Endothelial cell of umbilical vein (primary cell): ENCODE data around the gene TLR4. TPM values are rescaled to one million over a fixed set of nuclear protein-coding genes. Genes with fewer than 3 reads are reported as not detected.

Source experiments
- BruUV-seq: library from RNA; stranded (reverse); fragments of 400-500 nt; replicated peaks from 2 replicates; lab custom pipeline; 2021; lab: Mats Ljungman, UMichigan
- CTCF ChIA-PET: fragments of 300-600, 350-600 bp; sonication (Branson Sonifier 250); formaldehyde crosslinking; loops from one replicate; lab custom pipeline; 2021; ENCODE audit warnings: antibody characterized with exemption, inconsistent platforms; lab: Charles Lee
- POLR2A ChIA-PET: fragments of 300-600, 350-600 bp; sonication (Branson Sonifier 250); formaldehyde crosslinking; loops from one replicate; lab custom pipeline; 2021; ENCODE audit warnings: antibody characterized with exemption, inconsistent platforms; lab: Charles Lee
- DNase-seq: peaks from one replicate; pipeline ENCODE4 v3.0.0-alpha.2; 2011; ENCODE audit warnings: low read depth, low spot score
- FAIRE-seq: peaks from 2 replicates; lab custom pipeline; 2011; peaks lifted over from hg19 to GRCh38; lab: Jason Lieb, UNC
- H2AFZ ChIP-seq: 2 replicates; pipeline ENCODE4 v1.6.0; 2012; ENCODE audit warnings: low read depth, low read length, control low read depth, inconsistent platforms
- H3K27ac ChIP-seq: 2 replicates; pipeline ENCODE4 v1.5.1; 2011; ENCODE audit warnings: low read depth, mild to moderate bottlenecking, control low read depth, low read length, moderate library complexity; ENCODE audit not compliant: insufficient read depth
- H3K27me3 ChIP-seq, 2 experiments: 2 replicates each; pipeline versions ENCODE4 v1.6.0 to v1.6.1; 2011; ENCODE audit warnings: low read length in 2 of 2, mixed read lengths in 1 of 2; ENCODE audit not compliant: control insufficient read depth in 2 of 2, insufficient read depth in 2 of 2
- H3K36me3 ChIP-seq, 2 experiments: 2 replicates in 1 of 2; 3 replicates in 1 of 2; pipeline ENCODE4 v1.5.1; 2011; ENCODE audit warnings: low read length in 2 of 2, mild to moderate bottlenecking in 1 of 2, moderate library complexity in 1 of 2; ENCODE audit not compliant: control insufficient read depth in 2 of 2, insufficient read depth in 2 of 2; ENCODE audit errors: extremely low read depth in 1 of 2
- H3K4me1 ChIP-seq: 3 replicates; pipeline ENCODE4 v1.5.1; 2011; ENCODE audit warnings: mild to moderate bottlenecking, low read length; ENCODE audit not compliant: control insufficient read depth, insufficient read depth; ENCODE audit errors: extremely low read depth
- H3K4me2 ChIP-seq: 2 replicates; pipeline ENCODE4 v1.6.1; 2011; ENCODE audit warnings: low read length, control low read depth, mixed read lengths; ENCODE audit not compliant: insufficient read depth
- H3K4me3 ChIP-seq, 3 experiments: fragments of 200-600 bp in 1 of 3; sonication (generic), shearing (Covaris generic) in 1 of 3; replicated peaks in 1 of 3; 2 replicates each; pipeline ENCODE4 v1.5.1; 2011 to 2016; ENCODE audit warnings: control low read depth in 3 of 3, low read length in 3 of 3, mild to moderate bottlenecking in 2 of 3, inconsistent platforms in 1 of 3, low read depth in 1 of 3, moderate library complexity in 1 of 3; ENCODE audit not compliant: insufficient read depth in 1 of 3
- H3K79me2 ChIP-seq: 2 replicates; pipeline ENCODE4 v1.6.0; 2012; ENCODE audit warnings: low read length, inconsistent platforms; ENCODE audit not compliant: control insufficient read depth, insufficient read depth
- H3K9ac ChIP-seq: replicated peaks from 2 replicates; pipeline ENCODE3; 2011; ENCODE audit warnings: low read length, control low read depth; ENCODE audit not compliant: insufficient read depth; ENCODE audit errors: extremely low read depth
- H3K9me1 ChIP-seq: replicated peaks from 3 replicates; pipeline ENCODE4 v1.6.0; 2011; ENCODE audit warnings: mild to moderate bottlenecking, low read length; ENCODE audit not compliant: control insufficient read depth, insufficient read depth; ENCODE audit errors: extremely low read depth
- H3K9me3 ChIP-seq: replicated peaks from 2 replicates; pipeline ENCODE4 v1.5.1; 2012; ENCODE audit warnings: low read length, inconsistent platforms; ENCODE audit not compliant: control insufficient read depth, insufficient read depth
- H4K20me1 ChIP-seq: replicated peaks from 2 replicates; pipeline ENCODE3; 2011; ENCODE audit warnings: mild to moderate bottlenecking, low read length; ENCODE audit not compliant: control insufficient read depth, insufficient read depth; ENCODE audit errors: extremely low read depth
- EZH2 ChIP-seq: IDR thresholded peaks from 2 replicates; pipeline ENCODE4 v1.6.1; 2012; ENCODE audit warnings: borderline replicate concordance, low read depth, mild to moderate bottlenecking, moderate library complexity, low read length, inconsistent platforms; ENCODE audit not compliant: severe bottlenecking
- FOS ChIP-seq: IDR thresholded peaks from 2 replicates; pipeline ENCODE4 v1.6.1; 2011; ENCODE audit warnings: mild to moderate bottlenecking, low read length, moderate library complexity, borderline replicate concordance; ENCODE audit not compliant: insufficient read depth
- GATA2 ChIP-seq: IDR thresholded peaks from 2 replicates; pipeline ENCODE4 v1.7.0; 2011; ENCODE audit warnings: low read depth, mild to moderate bottlenecking, moderate library complexity, mixed read lengths, low read length; ENCODE audit not compliant: insufficient read length, insufficient read depth
- JUN ChIP-seq: IDR thresholded peaks from 2 replicates; pipeline ENCODE4 v1.6.1; 2011; ENCODE audit warnings: borderline replicate concordance, low read depth; ENCODE audit not compliant: insufficient read length, insufficient read depth
- MYC ChIP-seq: IDR thresholded peaks from one replicate; pipeline ENCODE4 v1.6.1; 2011; ENCODE audit warnings: mild to moderate bottlenecking, low read depth, low read length
- POLR2A ChIP-seq: IDR thresholded peaks from 2 replicates; pipeline ENCODE4 v1.6.1; 2012; ENCODE audit warnings: low read depth, mild to moderate bottlenecking, control low read depth, low read length
- POLR2AphosphoS5 ChIP-seq: IDR thresholded peaks from 2 replicates; pipeline ENCODE4 v1.6.1; 2012; ENCODE audit warnings: low read depth, mild to moderate bottlenecking, control low read depth, low read length, moderate library complexity; ENCODE audit not compliant: insufficient read depth
- dilution Hi-C: fragments of 300-500 bp; cut with MboI; formaldehyde crosslinking; loops from one replicate; pipeline ENCODE4 v1.15.0; 2019; ENCODE audit warnings: low sequenced_read_pairs; ENCODE audit not compliant: extremely low pct_ligation_motif_present
- intact Hi-C: fragments of 100-400 bp; cut with micrococcal nuclease; formaldehyde crosslinking; loops from one replicate; pipeline ENCODE4 v1.10.0; 2022
- polyA plus RNA-seq, 4 experiments: library from polyadenylated mRNA; depleted of rRNA in 3 of 4; stranded (reverse) in 3 of 4; unstranded in 1 of 4; fragments of >200 nt; gene quantifications; 2 replicates each; pipeline versions ENCODE4 v1.2.1 to v1.2.3, GENCODE V29; 2011 to 2012; ENCODE audit warnings: missing spikeins in 1 of 4
- total RNA-seq: library from RNA; stranded (reverse); gene quantifications from 2 replicates; pipeline ENCODE4 v1.2.3, GENCODE V29; 2021

Gene TLR4
- total and polyA plus RNA-seq, 2 donors (not counting 3 experiments of a cell fraction or from before 2014, with no cell fraction given) = 18.2 to 38.6 TPM

DNA sequence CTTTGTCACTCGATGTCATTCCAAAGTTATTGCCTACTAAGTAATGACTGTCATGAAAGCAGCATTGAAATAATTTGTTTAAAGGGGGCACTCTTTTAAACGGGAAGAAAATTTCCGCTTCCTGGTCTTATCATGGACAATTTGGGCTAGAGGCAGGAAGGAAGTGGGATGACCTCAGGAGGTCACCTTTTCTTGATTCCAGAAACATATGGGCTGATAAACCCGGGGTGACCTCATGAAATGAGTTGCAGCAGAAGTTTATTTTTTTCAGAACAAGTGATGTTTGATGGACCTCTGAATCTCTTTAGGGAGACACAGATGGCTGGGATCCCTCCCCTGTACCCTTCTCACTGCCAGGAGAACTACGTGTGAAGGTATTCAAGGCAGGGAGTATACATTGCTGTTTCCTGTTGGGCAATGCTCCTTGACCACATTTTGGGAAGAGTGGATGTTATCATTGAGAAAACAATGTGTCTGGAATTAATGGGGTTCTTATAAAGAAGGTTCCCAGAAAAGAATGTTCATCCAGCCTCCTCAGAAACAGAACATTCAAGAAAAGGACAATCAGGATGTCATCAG lies 11.3 kb downstream of the TLR4 start:
- FAIRE-seq (no peak), DNase-seq (peak; percentile 27)
- no peak overlapping the region for H3K27ac ChIP-seq
- dilution Hi-C loops (no loop called here), intact Hi-C loops (loop anchor here (1.0 to 5.0 kb wide), 3 partner anchors 11 to 71 kb away; partner anchors contain the start of gene TLR4)
- H4K20me1 ChIP-seq = peaks cover 3% of the 10 kb centered on the region
- H3K4me3 ChIP-seq = no peak overlapping the region
- no peak overlapping the region for H2AFZ ChIP-seq
- no peak overlapping the region for H3K9ac ChIP-seq
- BruUV-seq = no TSS peak
- H3K4me2 ChIP-seq = peak overlapping the region; percentile 66
- ChIA-PET POLR2A (no interaction called here), CTCF (interaction anchor here (1.5 kb wide), 1 partner anchor 37 kb away, joined by 5 read pairs; no protein-coding TSS in a partner anchor)
- H3K27me3 ChIP-seq = no peaks in the 10 kb centered on the region
- H3K9me1 ChIP-seq = no peaks in the 10 kb centered on the region
- peaks cover 15 to 36% of the 10 kb centered on the region in 2 experiments for H3K36me3 ChIP-seq
- peaks cover 28% of the 10 kb centered on the region for H3K4me1 ChIP-seq
- peaks cover 2% of the 10 kb centered on the region for H3K79me2 ChIP-seq
- no peak for TF ChIP-seq EZH2
- peak; percentile 32 for TF ChIP-seq POLR2AphosphoS5
- TF ChIP-seq GATA2 = peak; percentile 69
- no peak for TF ChIP-seq MYC
- no peak for TF ChIP-seq JUN
- TF ChIP-seq FOS = peak; percentile 17
- no peaks in the 10 kb centered on the region for H3K9me3 ChIP-seq

- peak; percentile 54 for DNase-seq
- dilution Hi-C loops (no loop called here), intact Hi-C loops (loop anchor here (5.0 kb wide), 1 partner anchor 41 kb away; no protein-coding TSS in a partner anchor)
- ChIA-PET POLR2A (no interaction called here), CTCF (interaction anchor here (1.2 kb wide), 1 partner anchor 40 kb away, joined by 6 read pairs; no protein-coding TSS in a partner anchor)
- Histone ChIP-seq H3K9me3 (no peaks in the 10 kb centered on the region), H2AFZ (no peak overlapping the region), H3K9me1 (no peaks in the 10 kb centered on the region), H3K79me2 (peaks cover 2% of the 10 kb centered on the region), H3K4me1 (peaks cover 28% of the 10 kb centered on the region), H4K20me1 (peaks cover 3% of the 10 kb centered on the region), H3K27me3 (no peaks in the 10 kb centered on the region), H3K27ac (no peak overlapping the region), H3K36me3 (peaks cover 11 to 25% of the 10 kb centered on the region in 2 experiments), H3K4me3 (no peak overlapping the region), H3K4me2 (no peak overlapping the region), H3K9ac (no peak overlapping the region)
- TF ChIP-seq POLR2A = no peak
- FAIRE-seq = peak; percentile 49
- no TSS peak for BruUV-seq
Measured at GRCh38 chr9:117718085-117718484, 13.9 kb downstream of the TLR4 start.
